Measurements from ENCODE around the gene DAPK3.

The DAPK3 gene

DNA sequence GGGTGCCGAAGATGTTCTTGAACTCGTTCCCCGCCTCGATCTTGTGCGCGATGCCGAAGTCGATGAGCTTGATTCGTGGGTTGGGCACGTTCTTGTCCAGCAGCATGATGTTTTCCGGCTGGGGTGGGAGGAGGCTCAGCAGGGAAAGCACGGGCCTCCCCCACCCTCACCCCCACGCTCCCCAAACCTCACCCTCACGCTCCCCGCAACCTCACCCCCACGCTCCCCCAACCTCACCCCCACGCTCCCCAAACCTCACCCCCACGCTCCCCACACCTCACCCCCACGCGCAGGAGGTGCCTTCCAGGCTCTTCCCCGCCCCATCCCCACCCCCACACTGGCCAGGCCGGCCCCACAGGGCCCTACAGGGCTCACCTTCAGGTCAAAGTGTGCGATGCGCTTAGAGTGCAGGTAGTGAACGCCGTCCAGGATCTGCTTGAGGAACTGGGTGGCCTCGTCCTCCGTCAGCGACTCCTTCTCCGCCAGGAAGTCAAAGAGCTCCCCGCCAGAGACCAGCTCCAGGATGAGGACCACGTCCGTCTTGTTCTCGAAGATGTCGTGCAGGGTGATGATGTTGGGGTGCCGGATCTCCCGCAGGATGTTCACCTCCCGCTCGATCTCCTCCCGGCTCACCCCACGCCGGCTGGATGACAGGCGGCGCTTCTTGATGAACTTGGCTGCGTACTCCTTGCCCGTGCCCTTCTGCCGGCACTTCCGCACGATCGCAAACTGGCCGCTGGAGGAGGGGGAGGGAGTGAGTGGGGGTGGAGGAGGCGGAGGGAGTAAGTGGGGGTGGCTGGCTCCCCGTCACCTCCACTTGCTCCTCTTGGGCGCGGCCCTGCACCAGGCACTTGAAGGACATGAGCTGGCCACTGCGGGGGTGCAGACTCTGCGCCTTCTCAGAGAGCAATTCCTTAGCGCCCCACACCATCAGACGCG, 6.4 kb downstream of the DAPK3 start:
- no peak overlapping the region for H3K27ac ChIP-seq (ENCODE audit: low read depth, low read length)
- H3K36me3 ChIP-seq (ENCODE audit: control insufficient read depth, insufficient read depth, low read length): peaks cover 6% of the 10 kb centered on the region

DNA sequence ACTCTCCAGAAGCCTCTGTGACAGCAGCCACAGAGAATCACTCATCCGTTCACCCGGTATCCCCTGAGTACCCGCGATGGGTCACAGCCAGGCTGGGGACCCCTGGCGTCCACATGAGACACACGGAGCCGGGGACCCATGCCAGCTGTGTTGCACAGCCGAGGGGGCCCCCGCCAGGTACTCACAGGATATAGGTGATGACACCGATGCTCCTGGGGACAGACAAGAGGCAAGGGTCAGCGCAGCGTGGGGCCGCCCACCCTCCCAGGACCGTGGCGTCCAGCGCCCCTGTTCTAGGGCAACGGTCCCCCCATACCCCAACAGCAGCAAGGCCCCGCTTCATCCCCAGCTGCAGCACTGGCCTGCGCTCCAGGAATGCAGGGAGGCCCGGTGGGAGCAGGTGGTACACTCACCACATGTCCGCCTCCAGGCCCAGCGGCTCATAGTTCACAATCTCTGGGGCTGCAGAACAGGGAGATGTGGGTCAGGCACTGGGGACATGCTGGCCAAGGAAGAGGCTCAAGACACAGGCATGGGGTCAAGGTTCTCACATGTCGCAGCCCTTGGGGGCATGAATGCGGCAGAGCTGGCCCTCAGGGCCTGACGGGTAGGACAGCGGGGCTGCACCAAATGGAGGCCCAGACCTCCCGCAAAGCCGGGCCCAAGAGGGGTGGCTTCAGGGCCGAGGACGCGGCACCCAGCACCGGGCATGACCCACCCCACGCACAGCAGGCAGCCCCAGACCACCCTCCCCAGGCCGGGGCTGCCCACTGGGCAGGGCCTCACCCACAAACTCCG, 7.2 kb downstream of the DAPK3 start:
- H3K36me3 ChIP-seq (ENCODE audit: control insufficient read depth, insufficient read depth, low read length): peaks cover 6% of the 10 kb centered on the region
- no peak overlapping the region for H3K4me2 ChIP-seq (ENCODE audit: low read length)
- no peak overlapping the region for H3K18ac ChIP-seq (ENCODE audit: low read length)
- DNase-seq: no peak
- H2BK5ac ChIP-seq (ENCODE audit: low read length): no peak overlapping the region
- H4K5ac ChIP-seq (ENCODE audit: low read length): no peak overlapping the region
- H2BK120ac ChIP-seq (ENCODE audit: low read depth, low read length): no peak overlapping the region
- no peak overlapping the region for H2AK5ac ChIP-seq (ENCODE audit: low read length)
- H3K9ac ChIP-seq (ENCODE audit: low read length): no peak overlapping the region
- H3K4me1 ChIP-seq (ENCODE audit: control insufficient read depth, low read depth, low read length): no peaks in the 10 kb centered on the region
- H2BK15ac ChIP-seq (replicated peaks; ENCODE audit: low read depth): no peak overlapping the region
- H3K23ac ChIP-seq (ENCODE audit: low read length): no peak overlapping the region
- no peak overlapping the region for H3K56ac ChIP-seq (ENCODE audit: low read length)
- no peak overlapping the region for H4K8ac ChIP-seq (ENCODE audit: low read depth, low read length)
- peaks cover 10% of the 10 kb centered on the region for H3K79me1 ChIP-seq (ENCODE audit: low read length)
- H3K4me3 ChIP-seq (ENCODE audit: low read length): no peak overlapping the region
- no CpG with 5 or more reads among the region's 35 CpGs for whole genome bisulfite sequencing (ENCODE audit: extremely low coverage, insufficient coverage, low lambda C conversion rate)
- no peak overlapping the region for H3K4ac ChIP-seq (ENCODE audit: low read depth, low read length)
- H3K27ac ChIP-seq (ENCODE audit: low read depth, low read length): no peak overlapping the region
- H3K79me2 ChIP-seq (ENCODE audit: control insufficient read depth, insufficient read depth, low read length): peaks cover 25% of the 10 kb centered on the region
- no peaks in the 10 kb centered on the region for H3K27me3 ChIP-seq (ENCODE audit: insufficient read depth, low read length, poor library complexity)

More for the DNA sequence above, 6.4 kb downstream of the DAPK3 start:
- no peak overlapping the region for H4K5ac ChIP-seq (ENCODE audit: low read length)
- H3K9ac ChIP-seq (ENCODE audit: low read length): no peak overlapping the region
- no peak overlapping the region for H2BK5ac ChIP-seq (ENCODE audit: low read length)
- DNase-seq: no peak
- H3K56ac ChIP-seq (ENCODE audit: low read length): no peak overlapping the region
- no peak overlapping the region for H3K18ac ChIP-seq (ENCODE audit: low read length)
- no peak overlapping the region for H2AK5ac ChIP-seq (ENCODE audit: low read length)
- no peak overlapping the region for H3K4me3 ChIP-seq (ENCODE audit: low read length)
- no peak overlapping the region for H3K4me2 ChIP-seq (ENCODE audit: low read length)
- no peak overlapping the region for H2BK120ac ChIP-seq (ENCODE audit: low read depth, low read length)
- no peak overlapping the region for H3K23ac ChIP-seq (ENCODE audit: low read length)
- H4K8ac ChIP-seq (ENCODE audit: low read depth, low read length): no peak overlapping the region
- peaks cover 2% of the 10 kb centered on the region for H3K4me1 ChIP-seq (ENCODE audit: control insufficient read depth, low read depth, low read length)
- WGBS (ENCODE audit: extremely low coverage, insufficient coverage, low lambda C conversion rate): no CpG with 5 or more reads among the region's 60 CpGs
- H3K4ac ChIP-seq (ENCODE audit: low read depth, low read length): no peak overlapping the region
- peaks cover 10% of the 10 kb centered on the region for H3K79me1 ChIP-seq (ENCODE audit: low read length)
- peaks cover 28% of the 10 kb centered on the region for H3K79me2 ChIP-seq (ENCODE audit: control insufficient read depth, insufficient read depth, low read length)
- no peak overlapping the region for H2BK15ac ChIP-seq (replicated peaks; ENCODE audit: low read depth)
- H3K27me3 ChIP-seq (ENCODE audit: insufficient read depth, low read length, poor library complexity): no peaks in the 10 kb centered on the region

DNA sequence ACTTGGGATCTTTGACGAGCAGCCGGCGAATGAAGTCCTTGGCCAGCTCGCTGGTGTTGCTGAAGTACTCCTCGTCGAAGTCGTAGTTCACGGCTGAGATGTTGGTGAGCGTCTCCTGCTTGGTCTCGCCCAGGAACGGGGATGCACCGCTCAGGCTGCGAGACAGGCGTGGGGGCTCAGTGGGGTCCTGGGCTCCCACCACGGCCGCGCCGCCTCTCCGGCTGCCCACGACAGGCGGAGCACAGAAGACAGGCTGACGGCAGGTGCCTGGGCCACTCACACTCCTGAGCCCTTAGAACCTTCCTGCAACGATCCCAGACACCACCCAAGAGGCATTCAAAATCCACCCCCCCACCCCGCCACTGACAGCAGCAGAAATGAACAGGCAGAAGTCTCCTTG, 9.9 kb downstream of the DAPK3 start:
- H4K8ac ChIP-seq (ENCODE audit: low read depth, low read length): no peak overlapping the region
- no peaks in the 10 kb centered on the region for H3K27me3 ChIP-seq (ENCODE audit: insufficient read depth, low read length, poor library complexity)
- peaks cover 6% of the 10 kb centered on the region for H3K79me2 ChIP-seq (ENCODE audit: control insufficient read depth, insufficient read depth, low read length)
- H2BK5ac ChIP-seq (ENCODE audit: low read length): no peak overlapping the region
- no peak overlapping the region for H3K4me3 ChIP-seq (ENCODE audit: low read length)
- no peak for DNase-seq
- no peak overlapping the region for H3K9ac ChIP-seq (ENCODE audit: low read length)
- H2AK5ac ChIP-seq (ENCODE audit: low read length): no peak overlapping the region
- no peak overlapping the region for H3K18ac ChIP-seq (ENCODE audit: low read length)
- H3K4me2 ChIP-seq (ENCODE audit: low read length): no peak overlapping the region
- no peak overlapping the region for H3K4ac ChIP-seq (ENCODE audit: low read depth, low read length)
- peaks cover 4% of the 10 kb centered on the region for H3K79me1 ChIP-seq (ENCODE audit: low read length)
- H3K36me3 ChIP-seq (ENCODE audit: control insufficient read depth, insufficient read depth, low read length): peaks cover 8% of the 10 kb centered on the region
- no peak overlapping the region for H2BK120ac ChIP-seq (ENCODE audit: low read depth, low read length)
- WGBS (ENCODE audit: extremely low coverage, insufficient coverage, low lambda C conversion rate): no CpG with 5 or more reads among the region's 24 CpGs
- H2BK15ac ChIP-seq (replicated peaks; ENCODE audit: low read depth): no peak overlapping the region
- no peak overlapping the region for H3K27ac ChIP-seq (ENCODE audit: low read depth, low read length)
- H3K56ac ChIP-seq (ENCODE audit: low read length): no peak overlapping the region
- H3K4me1 ChIP-seq (ENCODE audit: control insufficient read depth, low read depth, low read length): no peaks in the 10 kb centered on the region
- no peak overlapping the region for H3K23ac ChIP-seq (ENCODE audit: low read length)
- no peak overlapping the region for H4K5ac ChIP-seq (ENCODE audit: low read length)

DNA sequence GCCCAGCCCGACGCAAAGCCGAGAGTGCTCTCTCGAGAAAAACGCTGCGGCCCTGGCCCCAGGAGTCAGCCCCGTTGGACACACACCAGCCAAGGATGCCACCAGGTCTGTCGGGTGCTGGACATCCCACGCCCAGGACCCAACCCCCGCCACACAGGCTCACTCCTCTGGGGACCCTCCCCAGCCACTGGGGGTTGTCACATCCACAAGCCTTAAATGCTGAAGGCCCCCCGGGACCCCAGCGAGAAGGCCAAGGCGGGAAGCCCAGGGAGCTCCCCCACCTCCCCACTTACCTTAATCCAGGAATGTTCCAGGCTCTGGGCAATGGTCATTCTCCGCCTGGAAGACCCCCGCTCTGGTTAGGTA, 11.2 kb downstream of the DAPK3 start:
- Histone ChIP-seq H2BK120ac (ENCODE audit: low read depth, low read length) (no peak overlapping the region), H2AK5ac (ENCODE audit: low read length) (no peak overlapping the region), H3K9ac (ENCODE audit: low read length) (no peak overlapping the region), H4K8ac (ENCODE audit: low read depth, low read length) (no peak overlapping the region), H2BK15ac (replicated peaks; ENCODE audit: low read depth) (no peak overlapping the region), H3K4me1 (ENCODE audit: control insufficient read depth, low read depth, low read length) (no peaks in the 10 kb centered on the region), H3K18ac (ENCODE audit: low read length) (no peak overlapping the region), H3K27me3 (ENCODE audit: insufficient read depth, low read length, poor library complexity) (no peaks in the 10 kb centered on the region), H3K4me3 (ENCODE audit: low read length) (no peak overlapping the region), H3K79me1 (ENCODE audit: low read length) (no peaks in the 10 kb centered on the region), H3K4me2 (ENCODE audit: low read length) (no peak overlapping the region), H3K27ac (ENCODE audit: low read depth, low read length) (no peak overlapping the region), H3K79me2 (ENCODE audit: control insufficient read depth, insufficient read depth, low read length) (no peaks in the 10 kb centered on the region), H3K36me3 (ENCODE audit: control insufficient read depth, insufficient read depth, low read length) (peaks cover 8% of the 10 kb centered on the region), H3K23ac (ENCODE audit: low read length) (no peak overlapping the region), H4K5ac (ENCODE audit: low read length) (no peak overlapping the region), H3K4ac (ENCODE audit: low read depth, low read length) (no peak overlapping the region), H2BK5ac (ENCODE audit: low read length) (no peak overlapping the region), H3K56ac (ENCODE audit: low read length) (no peak overlapping the region)
- no peak for DNase-seq
- WGBS (ENCODE audit: extremely low coverage, insufficient coverage, low lambda C conversion rate): no CpG with 5 or more reads among the region's 15 CpGs

DNA sequence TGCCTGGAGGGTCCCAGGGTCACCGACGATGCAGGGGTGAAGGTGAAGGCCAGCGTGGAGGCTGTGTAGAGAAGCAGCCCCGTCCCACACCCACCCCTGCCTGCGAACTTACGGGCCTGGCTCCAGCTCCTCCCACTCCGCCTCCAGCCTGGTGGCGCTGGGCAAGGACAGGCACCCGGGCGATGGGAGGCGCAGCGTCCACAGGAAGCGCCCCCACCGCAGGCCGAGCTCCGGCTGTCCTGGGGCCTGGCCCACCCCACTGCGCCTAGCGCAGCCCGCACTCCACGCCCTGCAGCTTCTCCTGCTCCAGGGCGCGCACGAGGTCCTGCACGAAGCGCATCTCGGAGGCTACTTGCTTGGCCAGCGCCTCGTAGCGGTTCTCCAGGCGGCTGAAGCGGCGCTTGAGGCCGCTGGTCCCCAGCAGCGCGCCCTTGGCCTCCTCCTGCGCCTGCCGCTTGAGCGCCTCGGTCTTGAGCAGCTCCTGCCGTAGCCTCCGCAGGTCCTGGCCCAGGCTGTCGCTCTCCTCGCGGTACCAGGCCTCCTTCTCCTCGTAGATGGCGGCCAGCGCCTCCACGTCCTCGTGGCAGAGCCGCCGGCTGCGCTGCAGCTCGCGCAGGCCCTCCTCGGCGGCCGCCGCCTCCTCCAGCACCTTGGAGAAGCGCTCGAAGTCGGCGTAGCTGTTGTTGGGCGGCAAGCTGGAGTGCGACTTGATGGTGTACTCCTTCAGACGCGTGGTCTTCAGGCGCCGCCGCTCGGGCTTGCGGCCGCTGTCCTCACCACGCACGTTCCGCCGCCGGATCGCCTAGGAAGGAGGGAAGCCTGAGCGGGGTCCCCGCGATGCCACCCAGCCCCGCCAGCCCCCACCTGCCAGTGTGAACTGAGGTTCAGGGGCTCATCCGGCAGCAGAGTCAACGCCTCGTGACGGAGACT, 11.8 kb downstream of the DAPK3 start:
- H2AK5ac ChIP-seq (ENCODE audit: low read length): no peak overlapping the region
- H3K36me3 ChIP-seq (ENCODE audit: control insufficient read depth, insufficient read depth, low read length): peaks cover 7% of the 10 kb centered on the region
- no peak overlapping the region for H3K4ac ChIP-seq (ENCODE audit: low read depth, low read length)
- H3K18ac ChIP-seq (ENCODE audit: low read length): no peak overlapping the region
- H3K56ac ChIP-seq (ENCODE audit: low read length): no peak overlapping the region
- WGBS (ENCODE audit: extremely low coverage, insufficient coverage, low lambda C conversion rate): no CpG with 5 or more reads among the region's 86 CpGs
- no peaks in the 10 kb centered on the region for H3K79me2 ChIP-seq (ENCODE audit: control insufficient read depth, insufficient read depth, low read length)
- no peak overlapping the region for H3K23ac ChIP-seq (ENCODE audit: low read length)
- no peak overlapping the region for H3K4me2 ChIP-seq (ENCODE audit: low read length)
- no peak overlapping the region for H2BK120ac ChIP-seq (ENCODE audit: low read depth, low read length)
- no peaks in the 10 kb centered on the region for H3K27me3 ChIP-seq (ENCODE audit: insufficient read depth, low read length, poor library complexity)
- no peak overlapping the region for H2BK5ac ChIP-seq (ENCODE audit: low read length)
- no peaks in the 10 kb centered on the region for H3K4me1 ChIP-seq (ENCODE audit: control insufficient read depth, low read depth, low read length)
- DNase-seq: no peak
- H4K5ac ChIP-seq (ENCODE audit: low read length): no peak overlapping the region
- H3K27ac ChIP-seq (ENCODE audit: low read depth, low read length): no peak overlapping the region
- H3K4me3 ChIP-seq (ENCODE audit: low read length): no peak overlapping the region
- no peak overlapping the region for H3K9ac ChIP-seq (ENCODE audit: low read length)
- H4K8ac ChIP-seq (ENCODE audit: low read depth, low read length): no peak overlapping the region
- H2BK15ac ChIP-seq (replicated peaks; ENCODE audit: low read depth): no peak overlapping the region
- H3K79me1 ChIP-seq (ENCODE audit: low read length): no peaks in the 10 kb centered on the region

Measured in mesendoderm (in vitro differentiated cells).